Stimulated activated CD8-positive, alpha-beta memory T cell treated with anti-CD3 and anti-CD28 coated beads, Interleukin-4, amount 100 ng/mL, for 24 hours (primary cell): ENCODE data around the gene OBI1.

ENCODE experiments used
- DNase-seq: peaks from one replicate; pipeline ENCODE4 v3.0.0-alpha.2; 2020; ENCODE audit warnings: low read depth

OBI1 gene

DNA sequence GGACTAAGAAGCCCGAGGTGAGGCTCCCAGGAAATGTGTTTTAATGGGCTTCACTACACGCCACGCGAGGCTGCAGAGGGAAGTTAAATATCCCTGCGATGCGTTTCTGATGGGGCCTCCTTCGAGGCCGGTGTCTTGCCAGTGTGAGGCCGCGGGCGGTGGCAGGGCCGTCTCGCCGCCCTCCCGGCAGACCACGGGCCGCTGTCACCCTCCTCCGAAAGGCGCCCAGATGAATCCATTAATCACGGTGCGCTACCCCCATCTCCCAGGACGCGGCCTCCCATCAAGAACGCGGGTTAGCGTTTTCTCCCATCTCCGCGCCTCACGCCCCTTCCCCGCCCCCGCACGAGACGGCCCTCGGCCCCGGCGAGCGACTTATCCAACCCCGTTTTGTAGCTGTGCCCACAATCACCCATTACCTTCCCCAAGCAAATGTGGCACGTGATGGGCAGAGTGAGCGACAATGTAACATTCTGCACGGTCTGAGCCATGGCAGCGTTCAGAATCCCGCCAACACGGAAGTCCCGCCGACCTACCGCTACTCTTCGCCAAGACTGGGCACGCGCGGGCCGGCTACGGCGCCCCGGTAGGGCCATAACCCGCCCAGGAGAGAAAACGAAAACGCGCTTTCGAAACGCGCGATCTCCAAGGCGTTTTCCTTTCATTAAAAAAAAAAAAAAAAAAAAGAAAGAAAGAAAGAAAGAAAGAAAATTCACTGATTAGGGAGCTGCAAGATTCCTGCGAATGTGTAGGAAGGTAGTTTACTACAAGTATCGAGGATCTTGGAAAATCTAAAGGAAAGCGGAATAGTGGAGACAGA lies at the start of gene OBI1:
Gene OBI1 (minus strand): TSS at position 526 of the 820 bp plus-strand sequence. CDS start 35 bp downstream, at position 491.
- peak; percentile 86 for DNase-seq

DNA sequence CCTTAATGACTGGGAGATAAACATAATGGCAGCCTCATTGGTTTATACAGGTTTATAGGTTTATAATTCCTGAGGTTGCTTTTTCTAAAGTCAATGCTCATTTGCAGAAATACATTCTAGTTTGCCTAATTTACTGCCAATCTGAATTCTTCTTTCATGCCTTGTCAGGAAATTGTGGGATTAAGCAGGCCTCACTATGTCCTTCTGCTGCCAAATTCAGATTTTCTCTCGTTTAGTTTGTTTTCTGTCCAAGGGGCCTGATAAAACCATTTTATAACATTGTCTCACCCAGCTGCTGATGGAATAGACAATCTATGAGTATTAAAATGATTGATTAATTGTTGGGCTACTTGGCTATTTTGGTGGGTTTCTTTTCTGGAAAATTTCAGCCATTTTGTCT lies 42.4 kb upstream of the OBI1 start:
- no peak for DNase-seq

DNA sequence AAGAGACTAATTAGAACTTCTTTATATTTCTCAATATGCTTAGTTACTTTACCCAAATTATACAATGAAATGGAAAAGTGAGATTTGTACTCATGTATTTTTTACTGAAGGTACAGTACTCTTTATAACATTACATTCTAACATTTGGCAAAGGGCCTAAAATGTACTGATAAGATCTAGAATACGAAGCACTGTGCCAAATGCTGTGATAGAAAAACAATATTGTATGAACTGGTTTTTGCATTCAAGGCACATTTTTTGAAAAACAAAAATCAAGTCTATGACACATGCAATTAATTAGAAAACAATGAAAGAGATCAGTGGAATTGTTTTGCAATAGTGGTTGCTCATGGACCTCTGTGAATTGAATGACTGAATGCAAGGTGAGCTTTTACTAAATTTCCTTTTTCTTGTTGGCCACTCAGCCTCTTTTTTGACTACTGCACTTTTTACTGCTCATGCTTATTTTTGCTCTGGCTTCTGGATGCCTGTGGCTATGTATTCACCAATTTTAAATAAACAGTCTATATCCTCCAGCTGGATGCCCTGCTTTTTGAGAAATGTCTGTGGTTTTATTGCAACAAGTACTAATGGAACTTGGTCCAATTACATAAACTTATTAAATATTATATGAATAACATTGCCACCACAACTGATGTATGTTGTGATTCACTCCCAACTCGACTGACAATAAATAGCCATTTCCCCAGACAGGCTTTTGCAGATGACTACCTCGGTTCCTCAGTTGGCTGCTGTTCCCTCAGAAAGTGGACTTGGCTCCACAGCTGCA lies 41.4 kb upstream of the OBI1 start:
- no peak for DNase-seq

- no peak for DNase-seq
These were observed 30.1 kb upstream of the OBI1 start for GRCh38 chr13:78689011-78689410.

- DNase-seq: no peak
These were observed 27.5 kb upstream of the OBI1 start for GRCh38 chr13:78686461-78686860.

DNA sequence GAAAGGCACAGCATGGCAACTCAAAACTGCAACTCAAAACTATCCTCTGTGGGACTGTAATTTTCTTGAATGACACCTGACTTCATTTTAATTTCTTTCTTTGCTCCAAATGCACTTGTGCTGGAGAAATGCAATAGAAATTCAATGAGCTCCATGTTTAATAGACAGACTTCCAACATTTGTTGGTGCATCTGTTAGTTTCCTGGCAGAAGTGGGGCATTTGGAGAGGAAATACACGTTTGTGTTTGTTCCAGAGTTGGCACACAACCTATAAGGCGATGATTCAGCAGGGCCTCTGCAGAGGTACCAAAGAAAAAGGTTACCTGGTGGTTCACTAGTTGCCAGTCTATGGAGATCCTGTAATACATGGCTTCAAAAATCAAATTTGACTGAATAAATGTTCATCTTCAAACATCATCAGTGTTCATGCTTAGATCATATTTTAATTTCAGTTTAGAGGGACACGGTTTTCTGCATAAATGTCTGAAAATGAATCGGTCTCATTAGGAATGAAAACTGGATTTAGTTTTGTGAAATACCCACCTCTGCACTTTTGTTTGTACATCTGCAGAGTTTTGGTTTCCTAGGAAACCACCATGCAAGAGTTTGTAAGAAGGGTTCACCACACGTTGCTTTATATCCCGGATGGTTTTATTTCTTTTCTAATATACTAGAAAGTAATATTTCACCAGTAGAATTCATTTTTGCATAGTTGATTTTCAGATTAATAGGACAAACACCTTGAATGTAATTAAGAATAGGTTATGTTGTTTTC lies 21.8 kb upstream of the OBI1 start:
- DNase-seq: no peak

DNA sequence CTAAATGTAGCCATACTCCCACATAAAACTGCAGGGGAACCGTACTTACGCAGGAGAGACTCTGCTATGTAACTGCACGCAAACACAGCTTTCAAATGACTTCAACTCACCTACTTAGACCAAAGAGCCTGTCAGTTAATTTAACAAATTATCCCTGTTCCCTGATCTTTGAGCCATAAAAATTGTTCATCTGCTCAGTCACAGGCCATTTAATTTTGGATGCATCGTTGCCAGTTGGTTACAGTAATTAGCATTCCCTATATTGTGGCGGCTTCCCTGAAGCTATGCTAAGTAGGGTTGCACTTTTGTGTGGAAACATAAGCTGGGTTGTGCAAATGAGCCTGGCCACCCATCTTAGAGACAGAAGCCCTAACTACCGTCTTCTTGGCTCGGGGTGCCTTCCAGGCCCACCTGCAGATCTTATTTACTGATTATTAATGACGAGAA lies 21.2 kb upstream of the OBI1 start:
- DNase-seq: no peak

- DNase-seq: no peak
These were observed 20.4 kb upstream of the OBI1 start for GRCh38 chr13:78679329-78679728.

- DNase-seq: no peak
These were observed 16.2 kb upstream of the OBI1 start for GRCh38 chr13:78675112-78675511.

DNA sequence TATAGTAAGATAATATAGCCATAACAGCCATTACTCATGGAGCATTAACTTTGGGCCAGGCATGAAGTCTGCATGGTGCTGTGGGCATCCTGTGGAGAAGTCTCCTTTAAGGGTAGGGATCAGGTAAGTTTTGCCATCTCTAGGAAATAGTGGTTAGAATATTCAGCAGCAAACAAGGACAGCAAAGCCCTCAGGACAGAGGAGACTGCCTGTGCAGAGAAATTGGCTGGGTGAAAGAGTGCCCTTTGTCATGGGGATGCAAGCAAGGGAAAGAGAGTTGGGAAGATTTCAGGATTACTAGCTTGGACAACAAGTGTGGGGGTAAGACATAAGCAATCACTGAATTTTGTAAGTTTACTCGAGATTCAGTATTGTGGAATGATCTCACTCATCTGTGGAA lies 15.7 kb upstream of the OBI1 start:
- no peak for DNase-seq

DNA sequence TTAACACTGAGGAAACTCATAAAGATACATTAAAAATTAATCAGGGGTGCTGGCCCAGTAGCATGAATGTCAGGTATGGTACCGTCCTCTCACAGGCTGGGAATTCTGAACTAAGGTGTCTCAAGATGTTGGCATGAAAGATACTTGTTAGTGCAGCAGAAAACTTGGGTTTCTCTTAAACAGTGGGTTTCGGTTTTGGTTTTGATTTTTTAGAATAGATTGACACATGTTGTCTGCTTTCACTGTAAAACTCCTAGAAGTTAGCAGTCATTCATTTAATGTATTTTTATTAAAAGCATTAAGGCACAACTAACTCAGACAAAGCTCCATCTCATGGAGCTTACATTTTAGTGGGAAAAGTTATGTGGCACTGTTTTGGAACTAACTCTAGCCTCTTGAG lies 3.5 kb upstream of the OBI1 start:
- DNase-seq: no peak

- DNase-seq: no peak
These were observed 1.5 kb upstream of the OBI1 start for GRCh38 chr13:78660495-78660857.

GRCh38 chr13:78659732-78660494 lies 958 bp upstream of the OBI1 start:
- DNase-seq: no peak

GRCh38 chr13:78659450-78659730 lies 435 bp upstream of the OBI1 start:
- no peak for DNase-seq

DNA sequence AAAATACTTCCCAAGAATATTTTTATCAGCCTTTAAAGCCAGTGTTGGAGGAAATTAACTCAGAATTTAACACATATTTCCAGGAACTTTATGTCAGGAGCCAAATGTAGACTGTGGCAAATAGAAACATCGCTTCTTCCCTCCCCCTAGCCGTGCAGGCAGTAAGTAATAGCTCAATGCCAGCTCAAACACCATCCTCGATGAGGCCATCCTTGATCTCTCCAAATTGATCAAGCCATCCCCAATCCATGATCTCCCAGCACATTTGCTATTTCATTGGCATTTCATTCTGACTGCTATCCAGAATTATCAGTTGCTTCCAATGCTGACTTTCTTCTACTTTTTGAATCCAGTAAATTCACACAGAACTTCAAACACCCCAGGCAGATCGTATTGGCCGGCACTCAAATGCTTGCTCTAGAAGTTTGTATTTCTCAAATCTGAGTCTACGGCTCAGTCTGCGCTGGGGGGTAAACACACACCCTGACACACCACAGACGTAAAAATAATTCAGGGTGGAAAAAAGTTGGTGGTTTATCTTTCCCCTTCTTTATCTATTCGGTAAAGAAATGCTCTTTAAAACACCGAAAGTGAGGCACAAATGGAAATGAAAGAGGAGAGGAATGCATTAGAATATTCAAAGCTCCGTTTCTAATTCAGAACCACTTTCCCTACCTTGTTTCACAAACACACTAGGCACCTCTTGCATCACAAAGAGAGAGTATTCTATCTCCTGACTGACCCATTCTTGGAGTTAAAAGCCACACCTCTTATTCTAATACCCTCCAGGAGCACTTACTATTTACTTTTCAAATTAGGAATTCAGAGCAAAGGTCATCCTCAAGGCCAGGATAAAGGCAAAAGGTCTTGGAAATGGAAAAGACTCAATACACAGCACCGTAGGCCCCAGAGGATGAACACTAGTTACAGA lies 991 bp downstream of the OBI1 start:
- no peak for DNase-seq

DNA sequence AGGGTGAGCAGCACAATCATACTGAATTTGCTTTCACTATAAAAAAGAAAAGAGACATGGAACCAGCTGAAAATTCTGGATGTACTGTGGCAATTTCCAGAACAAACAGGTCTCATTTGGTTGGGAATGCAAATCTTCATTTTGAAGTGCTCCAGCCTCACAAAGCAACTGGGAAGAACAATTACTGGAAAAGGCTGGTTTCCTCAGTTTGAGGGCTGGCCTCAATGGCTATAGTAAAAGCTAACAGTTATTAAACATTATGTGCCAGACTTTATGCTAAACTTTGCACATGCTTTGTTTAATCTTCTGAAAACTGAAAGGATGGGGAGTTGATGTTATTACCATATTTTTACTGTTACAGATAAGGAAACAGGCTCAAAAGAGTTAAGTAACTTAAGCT lies 3.0 kb downstream of the OBI1 start:
- no peak for DNase-seq

DNA sequence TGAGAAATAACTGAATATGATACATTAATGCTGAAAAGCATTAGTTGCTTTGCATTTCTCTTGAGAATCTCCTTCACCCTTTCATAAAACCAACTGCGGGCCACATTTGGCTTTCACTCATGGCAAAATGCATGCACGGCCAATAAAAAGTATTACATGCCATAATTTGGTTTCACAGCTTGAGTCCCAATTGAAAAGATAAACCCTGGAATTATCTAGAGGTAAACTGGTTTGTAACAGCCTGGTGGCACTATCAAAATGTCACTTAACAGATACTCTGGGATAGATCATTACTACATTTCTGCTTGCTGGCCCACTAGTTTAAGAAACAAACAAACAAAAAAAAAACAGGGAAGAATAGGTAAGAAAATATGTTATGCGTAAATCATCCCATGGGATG lies 3.9 kb downstream of the OBI1 start:
- no peak for DNase-seq

GRCh38 chr13:78652651-78653050 lies 6.3 kb downstream of the OBI1 start:
- no peak for DNase-seq

GRCh38 chr13:78650717-78651083 lies 8.3 kb downstream of the OBI1 start:
- DNase-seq: no peak

DNA sequence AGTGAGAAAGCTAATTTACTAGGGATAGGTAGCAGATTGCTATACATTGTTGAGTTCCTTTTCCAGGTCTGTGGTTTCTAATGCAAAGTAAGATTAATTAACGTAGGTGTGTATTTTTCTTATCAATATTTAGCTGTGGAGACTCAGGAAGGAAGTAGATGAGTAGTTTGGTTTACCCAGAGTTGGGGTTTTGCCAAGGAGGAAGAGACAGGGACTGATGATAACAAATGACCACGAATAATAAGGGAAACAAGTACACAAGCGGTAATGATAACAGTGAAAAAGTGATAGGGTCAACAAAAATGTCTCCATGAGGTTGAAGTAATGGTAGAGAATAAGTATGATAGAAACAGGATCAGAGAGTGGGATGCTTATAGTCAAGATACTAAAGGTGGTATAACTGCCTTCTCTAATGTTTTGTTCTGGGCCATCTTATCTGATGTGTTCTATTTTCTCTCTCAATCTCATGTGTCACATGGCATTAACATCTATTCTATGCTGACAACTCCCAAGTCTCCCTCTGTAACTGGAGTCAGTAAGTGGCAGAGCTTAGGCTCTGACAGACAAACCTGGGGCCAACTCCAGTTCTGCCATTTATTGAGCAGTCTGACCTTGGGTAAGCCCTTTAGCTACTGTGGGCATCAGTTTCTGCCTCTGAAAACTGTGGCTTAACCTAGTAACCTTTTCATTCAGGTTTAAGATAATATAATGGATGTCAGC lies 8.8 kb downstream of the OBI1 start:
- DNase-seq: no peak
